HG03097 (cell line): ENCODE measurements around the gene SMAD6.
"Not testable (repeated sequence)": the region's sequence is repeated elsewhere in the genome, so short reads cannot be mapped to it uniquely, and the experiment has no call there.

ENCODE experiments used
- ATAC-seq: cut with Tn5 transposase; IDR thresholded peaks from one replicate; pipeline ENCODE4 v1.9.1; 2021; ENCODE audit not compliant: unreplicated experiment, low FRiP score

Gene SMAD6

DNA sequence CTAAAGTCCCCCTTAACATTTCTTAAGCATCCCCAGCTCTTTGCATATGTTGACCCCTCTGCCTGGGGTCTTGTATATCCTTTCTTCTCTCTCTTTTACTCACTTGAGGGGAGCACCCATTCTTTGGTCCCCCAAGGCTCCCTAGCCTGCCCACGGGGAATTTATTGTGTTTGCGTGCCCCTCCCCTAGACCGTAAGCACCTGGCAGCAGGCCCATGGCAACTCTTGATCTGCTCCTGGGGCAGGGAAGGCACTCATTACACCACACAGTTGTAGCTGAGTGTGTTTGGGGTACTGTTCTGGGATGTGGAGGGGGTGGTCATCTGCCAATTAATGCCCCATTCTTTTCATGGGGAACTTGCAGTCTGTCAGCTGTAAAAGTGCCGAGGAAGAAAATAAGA, 27.3 kb upstream of the SMAD6 start:
- no peak for ATAC-seq

DNA sequence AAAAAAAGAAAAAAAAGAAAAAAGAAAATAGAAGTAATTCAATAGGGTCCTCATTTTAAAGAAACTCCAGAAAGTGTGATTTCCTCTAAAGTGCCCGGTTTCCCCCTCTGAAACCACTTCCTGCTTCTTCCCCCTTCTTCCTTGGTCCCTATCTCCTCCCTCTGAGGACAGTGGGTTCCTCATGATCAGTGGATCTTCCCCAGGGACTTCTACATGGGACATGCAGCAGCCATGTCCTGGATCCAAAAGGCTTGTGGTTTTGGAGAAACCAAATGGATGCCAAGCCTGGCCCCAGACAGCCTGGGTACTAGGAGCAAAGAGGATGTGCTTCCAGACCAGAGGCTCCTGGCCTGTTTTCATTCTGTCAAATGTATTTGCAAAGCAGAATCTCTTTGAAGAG, 26.6 kb upstream of the SMAD6 start:
- ATAC-seq: no peak

DNA sequence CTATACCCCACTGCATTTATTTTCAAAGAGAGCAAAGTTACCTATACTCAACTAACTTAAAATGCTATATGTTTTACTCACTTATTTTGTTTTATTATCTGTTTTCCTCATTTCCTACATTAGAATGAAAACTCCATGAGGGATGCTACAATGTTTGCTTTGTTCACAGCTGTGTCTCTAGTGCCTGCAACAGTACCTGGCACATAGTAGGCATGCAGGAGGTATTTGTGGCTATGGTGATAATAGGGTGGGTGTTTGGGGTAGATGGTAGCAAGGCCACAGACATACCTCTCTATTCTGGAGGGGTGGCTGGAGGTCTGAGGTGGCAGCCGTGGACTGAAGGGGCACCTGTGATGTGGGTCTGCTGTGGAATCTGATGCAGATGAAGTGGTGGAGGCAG, 24.7 kb upstream of the SMAD6 start:
- ATAC-seq: no peak

DNA sequence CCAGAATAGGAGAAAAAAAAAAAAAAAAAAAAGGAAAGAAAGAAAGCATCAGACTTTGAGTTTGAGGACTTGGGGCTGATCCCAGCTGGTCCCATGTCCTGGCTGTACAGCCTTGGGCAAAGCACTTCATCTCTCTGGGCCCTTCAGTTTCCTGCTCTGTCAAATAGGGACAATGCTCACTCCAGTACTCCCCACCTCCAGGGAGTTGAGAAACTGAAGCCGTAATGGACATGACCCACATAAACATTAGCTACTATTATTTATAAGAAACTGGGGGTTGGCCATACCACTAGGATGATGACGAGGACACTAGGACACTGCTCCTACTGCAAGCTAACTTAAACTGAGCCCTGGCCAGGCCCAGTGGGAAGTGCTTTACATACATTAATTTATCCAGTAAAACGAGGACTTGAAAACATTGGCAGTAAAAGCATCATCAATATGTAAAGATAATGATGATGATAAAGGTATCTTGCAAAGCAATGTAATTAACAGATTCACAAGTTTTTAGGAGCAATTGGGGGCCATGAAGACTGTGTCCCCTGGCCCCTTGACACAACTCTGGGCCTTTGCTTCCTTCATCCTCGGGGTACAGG, 22.9 kb upstream of the SMAD6 start:
- ATAC-seq: no peak

DNA sequence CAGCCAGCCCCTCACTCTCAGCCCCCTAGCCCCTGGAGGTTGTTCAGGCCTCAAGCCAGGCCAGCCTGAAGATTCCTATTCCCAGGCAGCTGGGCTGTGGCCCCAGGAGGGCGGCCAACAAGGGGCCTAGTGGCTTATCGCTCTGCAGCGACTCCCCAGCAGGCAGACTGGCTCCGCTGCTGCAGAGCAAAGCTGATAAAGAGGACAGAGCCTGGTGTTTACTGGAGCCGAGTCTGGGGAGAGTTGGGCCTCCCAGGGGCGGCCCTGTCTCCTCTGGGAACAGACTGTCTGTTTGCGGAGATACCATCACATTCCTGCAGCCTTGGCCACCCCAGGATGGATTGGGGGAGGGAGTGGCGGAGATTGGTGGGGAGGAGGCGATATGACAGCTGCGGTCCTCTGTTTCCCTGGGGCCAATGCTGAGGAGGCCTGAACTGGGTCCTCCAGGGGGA, 22.4 kb upstream of the SMAD6 start:
- no peak for ATAC-seq

DNA sequence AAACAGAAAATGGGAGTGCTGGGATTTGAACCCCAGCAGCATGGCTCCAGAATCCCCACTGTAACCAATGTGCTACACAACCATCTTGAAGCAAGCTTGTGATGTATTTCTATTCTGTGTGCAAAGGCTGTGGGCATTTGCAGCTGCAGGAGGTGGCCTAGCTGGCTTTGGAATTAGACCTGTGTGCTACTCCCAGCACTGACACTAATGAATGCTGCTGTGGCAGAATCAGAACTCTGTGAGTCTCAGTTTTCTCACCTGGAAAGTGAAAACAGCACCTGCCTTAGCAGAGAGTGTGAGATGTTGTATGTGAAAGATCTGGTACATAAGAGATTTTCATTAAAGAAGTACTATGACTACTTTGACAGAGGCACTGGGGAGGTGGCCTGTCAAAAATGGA, 21.5 kb upstream of the SMAD6 start:
- no peak for ATAC-seq

DNA sequence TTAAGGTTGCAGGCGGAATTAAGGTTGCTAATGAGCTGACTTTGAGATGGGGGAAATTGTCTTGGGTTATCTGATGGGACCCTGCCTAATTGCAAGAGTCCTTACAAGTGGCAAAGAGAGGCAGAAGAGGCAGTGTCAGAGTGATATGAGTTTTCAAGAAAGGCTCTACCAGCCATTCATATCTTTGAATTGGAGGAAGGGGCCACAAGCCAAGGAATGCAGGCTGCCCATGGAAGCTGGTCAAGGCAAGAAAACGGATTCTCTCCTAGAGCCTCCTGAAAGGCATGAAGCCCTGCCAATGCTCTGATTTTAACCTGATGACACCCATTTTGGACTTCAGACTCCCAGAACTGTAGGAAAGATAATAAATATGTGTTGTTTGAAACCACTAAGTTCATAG, 20.6 kb upstream of the SMAD6 start:
- ATAC-seq: no peak

DNA sequence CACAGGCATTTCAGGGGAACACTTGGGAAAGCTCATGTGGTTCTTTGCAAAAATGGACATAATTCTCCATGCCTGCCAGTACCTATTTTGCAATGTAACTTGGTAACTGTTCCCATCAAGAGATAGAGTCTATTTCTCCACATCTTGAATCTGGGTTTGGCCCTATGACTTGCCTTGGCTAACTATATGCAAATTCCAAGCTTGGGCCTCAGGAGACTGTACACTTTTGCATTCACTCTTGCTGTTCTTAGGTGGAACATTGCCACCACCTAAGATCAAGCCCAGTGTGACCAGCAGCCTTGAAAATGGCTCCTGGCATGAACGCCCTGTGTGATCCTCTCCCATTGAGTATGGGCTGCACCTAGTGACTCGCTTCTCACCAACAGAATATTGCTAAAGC, 19.8 kb upstream of the SMAD6 start:
- no peak for ATAC-seq

DNA sequence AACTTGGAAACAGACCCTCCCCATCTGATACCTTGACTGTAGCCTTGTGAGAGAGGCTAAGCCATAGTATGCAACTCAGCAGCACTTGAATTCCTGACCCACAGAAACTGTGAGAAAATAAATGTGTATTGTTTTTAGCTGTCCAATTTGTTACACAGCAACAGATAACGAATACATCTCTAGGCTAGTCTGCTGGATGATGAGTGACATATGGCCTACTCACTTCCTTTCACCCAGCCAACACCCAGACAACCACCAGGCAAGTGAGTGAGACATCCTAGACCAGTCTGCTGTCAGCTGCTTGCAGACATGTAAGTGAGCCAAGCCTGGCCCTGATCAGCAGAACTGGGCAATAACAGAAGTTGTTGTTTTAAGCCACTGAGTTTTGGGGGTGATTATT, 19.2 kb upstream of the SMAD6 start:
- ATAC-seq: no peak

DNA sequence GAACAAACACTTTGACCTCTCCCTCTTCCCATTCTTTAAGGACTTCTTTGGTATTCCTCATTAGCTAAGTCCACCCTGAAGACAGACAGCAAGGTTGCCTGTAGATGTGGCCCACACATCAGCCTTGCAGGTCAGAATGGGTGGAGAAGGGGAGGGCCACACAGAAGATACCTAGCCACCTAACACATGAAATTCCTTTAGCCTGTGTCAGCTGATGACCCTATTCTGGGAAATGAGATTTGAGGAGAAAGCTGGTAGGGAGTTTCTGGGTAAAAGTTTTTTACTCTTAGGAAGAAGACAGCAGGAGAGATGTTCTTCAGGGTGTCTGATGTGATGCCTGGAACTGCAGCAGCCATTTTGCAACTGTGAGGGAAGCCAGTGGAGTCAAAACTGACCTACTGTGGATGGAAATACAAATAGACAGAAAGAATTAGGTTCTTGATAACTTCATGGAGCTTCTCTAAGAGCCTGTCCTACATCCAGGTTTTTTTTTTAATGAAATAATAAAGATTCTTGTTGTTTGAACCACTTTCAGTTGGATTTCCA, 17.8 kb upstream of the SMAD6 start:
- ATAC-seq: no peak

DNA sequence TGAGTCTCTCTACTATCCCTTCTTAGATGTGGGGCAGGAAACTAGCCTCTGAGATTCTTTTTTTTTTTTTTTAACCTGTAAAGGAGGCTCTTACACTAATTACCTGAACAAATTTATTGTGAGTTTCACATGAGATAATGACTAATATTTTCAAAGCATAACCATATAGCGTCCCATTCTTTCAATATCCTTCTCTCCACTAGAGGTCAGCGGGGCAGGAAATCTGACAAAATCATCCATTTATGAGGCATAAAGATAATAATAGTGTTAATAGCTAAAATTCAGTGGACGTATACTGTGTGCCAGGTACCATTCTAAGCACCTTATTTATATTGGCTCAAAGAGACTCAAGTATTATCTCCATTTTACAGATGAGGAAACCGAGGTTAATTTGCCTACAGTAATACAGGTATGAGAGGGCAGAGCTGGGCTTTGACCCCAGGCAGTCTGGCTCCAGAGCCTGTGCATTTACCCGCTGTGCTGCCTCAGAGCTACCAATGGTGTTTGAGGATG, 16.3 kb upstream of the SMAD6 start:
- no peak for ATAC-seq

DNA sequence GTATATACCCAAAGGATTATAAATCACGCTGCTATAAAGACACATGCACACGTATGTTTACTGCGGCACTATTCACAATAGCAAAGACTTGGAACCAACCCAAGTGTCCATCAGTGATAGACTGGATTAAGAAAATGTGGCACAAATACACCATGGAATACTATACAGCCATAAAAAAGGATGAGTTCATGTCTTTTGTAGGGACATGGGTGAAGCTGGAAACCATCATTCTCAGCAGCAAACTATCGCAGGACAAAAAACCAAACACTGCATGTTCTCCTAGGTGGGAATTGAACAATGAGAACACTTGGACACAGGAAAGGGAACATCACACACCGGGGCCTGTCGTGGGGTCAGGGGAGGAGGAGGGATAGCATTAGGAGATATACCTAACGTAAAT, 11.1 kb upstream of the SMAD6 start:
- ATAC-seq: not testable (repeated sequence)

DNA sequence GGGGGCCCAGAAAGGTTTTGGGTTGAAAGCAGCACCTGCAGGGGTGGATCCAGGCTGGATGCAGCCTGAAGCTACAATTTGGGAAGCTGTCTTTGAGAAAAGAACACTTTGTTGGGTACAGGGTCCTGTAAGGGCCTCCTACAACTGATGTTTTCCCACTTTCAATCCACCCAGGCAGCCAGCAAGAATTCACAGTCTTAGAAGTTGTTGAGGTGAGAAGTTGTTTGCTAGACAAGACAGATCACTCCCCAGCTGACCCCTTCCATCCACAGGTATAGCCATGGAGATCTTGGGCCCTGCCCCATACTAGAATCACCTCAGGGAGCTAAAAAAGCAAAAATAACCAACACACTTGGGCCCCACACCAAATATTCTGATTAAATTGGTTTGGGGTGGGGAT, 10.3 kb upstream of the SMAD6 start:
- no peak for ATAC-seq

DNA sequence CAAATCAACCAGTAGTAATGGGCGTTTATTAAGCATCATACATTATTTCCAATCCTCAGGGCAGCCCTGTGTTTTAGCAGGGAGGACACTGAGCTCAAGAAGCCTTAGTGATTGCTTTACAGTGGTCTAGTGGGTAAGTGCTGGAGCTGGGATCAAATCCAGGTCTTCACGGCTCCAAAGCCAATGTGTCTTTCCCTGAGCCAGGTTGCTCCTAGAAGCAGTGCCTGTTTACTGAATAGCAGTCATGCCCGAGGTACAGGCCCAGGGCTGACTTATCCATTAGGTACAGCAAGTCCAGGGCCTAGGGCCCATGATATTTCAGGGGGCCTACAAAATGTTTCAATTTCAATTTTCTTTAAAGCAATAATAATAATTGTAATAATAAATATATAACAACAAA, 9.6 kb upstream of the SMAD6 start:
- ATAC-seq: no peak

DNA sequence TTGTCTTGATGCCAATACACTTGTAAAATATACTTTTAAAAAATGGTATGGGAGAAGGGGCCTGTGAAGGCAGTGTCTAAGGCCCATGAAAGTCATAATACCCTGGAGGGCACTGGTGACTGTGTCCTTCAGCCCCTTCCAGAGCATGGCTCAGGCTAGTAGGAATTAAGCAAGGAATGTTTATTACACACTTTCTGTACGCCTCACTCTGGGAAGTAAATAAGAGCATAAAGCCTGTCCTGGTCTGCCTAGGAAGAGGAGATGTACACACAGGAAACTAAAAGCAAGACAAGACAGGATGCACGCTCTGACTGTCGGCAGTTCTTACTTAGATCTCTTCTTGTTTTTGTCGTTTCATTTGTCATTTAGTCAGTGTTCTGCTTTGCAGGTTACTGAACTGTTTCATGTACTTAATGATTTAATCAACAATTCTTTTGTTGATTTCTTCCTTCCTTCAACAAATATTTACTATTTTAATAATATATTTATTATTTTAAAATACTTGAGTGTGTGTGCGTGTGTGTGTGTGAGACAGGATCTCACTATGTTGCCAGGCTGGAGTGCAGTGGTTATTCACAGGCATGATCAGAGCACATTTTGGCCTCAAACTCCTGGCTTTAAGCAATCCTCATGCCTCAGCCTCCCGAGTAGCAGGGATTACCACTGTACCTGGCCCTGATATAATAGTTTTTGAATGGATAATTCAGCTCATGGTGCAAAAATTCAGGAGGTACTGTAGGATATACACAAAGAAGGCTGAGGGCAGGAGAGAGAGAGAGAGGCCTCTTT, 9.0 kb upstream of the SMAD6 start:
- no peak for ATAC-seq

DNA sequence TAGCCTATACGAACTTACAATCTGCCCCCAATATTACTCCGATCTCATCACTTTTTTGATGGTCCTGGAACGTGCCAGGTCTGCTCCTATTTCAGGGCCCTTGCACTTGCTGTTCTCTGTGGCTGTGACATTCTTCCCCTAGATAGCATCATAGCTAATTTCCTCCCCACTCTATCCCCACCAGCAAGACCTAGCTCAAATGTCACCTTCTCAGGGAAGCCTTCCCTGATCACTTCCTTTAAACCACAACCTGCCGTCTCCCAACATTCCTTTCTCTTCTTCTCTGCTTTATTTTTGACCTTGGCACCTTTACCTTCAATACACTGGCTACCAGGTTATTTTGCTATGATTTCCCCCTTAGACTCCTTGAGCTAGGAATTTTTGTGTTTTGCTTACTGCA, 5.3 kb upstream of the SMAD6 start:
- ATAC-seq: no peak

DNA sequence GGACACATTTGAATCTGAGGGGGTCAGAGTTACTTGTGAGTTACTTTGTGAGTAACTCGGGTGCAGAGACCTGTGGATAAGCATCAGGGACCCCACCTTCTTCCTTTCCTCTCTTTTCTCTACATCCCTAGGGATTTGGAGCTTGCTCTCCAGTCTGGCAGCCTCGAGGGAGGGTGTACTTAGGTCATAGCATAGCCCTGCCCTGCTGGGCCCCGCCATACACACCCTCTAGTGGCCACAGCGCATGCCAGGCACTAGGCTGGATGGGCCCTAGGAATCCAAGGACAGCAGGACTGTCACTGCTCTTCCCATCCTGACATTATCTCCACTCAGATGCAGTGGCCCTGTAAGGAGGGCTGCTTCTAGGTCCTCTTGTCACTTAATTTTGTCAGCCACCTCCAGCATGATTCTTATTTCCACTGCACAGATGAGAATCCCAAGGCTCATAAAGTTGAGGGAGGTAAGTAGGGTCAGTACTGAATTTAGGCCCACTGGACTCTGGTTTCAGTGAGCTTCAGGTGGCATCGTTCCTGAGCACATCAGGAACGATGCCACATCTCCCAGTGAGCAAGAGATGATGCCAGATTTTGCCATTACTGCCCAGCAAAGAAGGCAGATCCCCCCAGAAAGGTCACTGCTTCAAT, 3.6 kb upstream of the SMAD6 start:
- ATAC-seq: no peak

DNA sequence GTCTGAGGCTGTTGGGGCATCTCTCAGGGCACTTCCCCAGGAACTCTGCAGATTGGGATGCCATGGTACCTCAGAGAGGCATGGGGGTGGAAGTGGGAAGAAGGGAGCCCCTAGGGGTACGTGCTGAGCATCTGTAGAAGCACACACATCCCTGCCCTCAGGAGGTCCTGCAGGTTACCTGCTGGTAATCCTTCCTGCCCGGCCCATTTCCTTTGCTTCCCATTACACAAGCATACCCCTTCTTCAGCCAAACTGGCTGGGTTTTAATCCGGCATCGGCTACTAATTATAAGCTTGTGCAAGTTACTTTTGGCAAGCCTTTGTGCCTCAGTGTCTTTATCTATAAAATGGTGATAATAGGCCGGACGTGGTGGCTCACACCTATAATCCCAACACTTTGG, 3.1 kb upstream of the SMAD6 start:
- no peak for ATAC-seq

DNA sequence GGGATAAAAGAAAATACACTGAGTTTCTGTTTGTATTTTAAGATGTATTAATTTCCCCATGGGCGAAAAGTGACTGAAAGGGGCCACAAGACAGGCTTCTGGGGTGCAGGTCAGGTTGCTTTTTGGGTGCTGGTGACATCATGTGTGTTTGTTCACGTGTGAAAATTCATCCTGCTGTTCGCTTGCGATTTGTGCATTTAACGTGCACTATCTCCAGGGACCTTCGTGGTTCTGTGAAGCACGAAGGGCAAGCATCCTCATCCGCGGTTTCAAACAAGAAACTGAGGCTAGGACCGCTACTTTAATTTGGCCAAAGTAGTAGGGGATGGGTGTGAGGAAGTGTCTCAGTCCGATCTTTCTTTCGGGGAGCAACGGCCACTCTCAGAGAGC, 1.6 kb upstream of the SMAD6 start:
- no peak for ATAC-seq

DNA sequence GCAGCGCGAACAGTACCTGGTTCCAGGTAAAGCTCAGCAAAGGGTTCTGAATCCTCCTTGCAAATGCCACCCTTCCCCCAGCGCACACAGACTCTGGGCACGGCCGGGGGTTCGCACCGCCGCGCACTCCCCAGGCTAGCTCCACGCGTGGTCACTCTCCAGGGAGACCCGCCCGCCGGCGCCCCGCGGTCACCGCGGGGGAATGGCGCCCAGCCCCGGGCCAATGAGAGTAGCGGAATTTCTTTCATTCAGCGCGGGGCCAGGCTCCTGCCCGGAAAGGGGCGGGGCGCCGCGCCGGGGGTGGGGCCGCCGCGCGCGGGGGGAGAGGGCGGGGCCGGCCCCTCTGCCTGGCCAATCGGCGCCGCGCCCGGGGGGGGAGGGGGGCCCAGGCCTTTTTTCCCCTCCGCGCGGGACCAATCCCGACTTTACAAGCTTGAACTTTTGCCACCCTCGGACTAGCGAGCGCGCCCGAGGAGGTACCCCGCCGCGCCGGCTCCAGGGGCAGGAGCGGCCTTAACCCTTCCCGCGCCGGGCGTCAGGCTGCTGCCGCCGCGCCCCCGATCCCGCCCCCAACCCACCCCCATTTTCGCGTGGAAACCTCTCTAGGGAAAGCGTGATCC, 1.1 kb upstream of the SMAD6 start:
- peak; percentile 60 for ATAC-seq

DNA sequence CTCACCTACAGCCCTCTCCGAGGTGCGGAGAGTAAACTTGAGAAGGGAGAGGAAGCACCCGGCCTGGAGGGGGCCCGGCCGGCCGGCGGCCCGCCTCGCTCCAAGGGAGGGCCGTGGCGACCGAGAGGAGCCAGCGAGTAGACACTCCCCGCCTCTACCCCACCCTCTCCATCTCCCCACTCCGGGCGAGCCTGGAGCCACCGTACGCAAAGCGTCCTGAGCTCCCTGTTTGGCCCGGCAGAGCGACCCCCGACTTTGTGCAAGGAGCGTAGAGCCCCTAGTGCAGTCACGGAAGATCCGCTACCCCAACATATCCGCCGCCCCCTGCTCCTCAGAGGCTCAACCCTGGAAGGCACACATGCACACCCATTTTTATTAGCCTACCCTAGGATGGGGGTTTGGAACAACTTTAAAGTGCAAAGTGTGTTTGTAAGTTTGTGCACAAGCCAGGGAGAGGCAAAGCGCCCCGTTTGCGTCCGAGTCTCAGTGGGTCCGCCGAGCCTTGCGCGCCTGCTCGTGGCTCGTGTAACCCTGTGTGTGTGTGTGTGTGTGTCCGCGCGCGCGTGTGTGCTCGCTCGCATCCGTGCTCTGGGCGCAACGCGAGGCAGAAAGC, 508 bp upstream of the SMAD6 start:
- no peak for ATAC-seq
